B cell (primary cell): ENCODE measurements around the gene NDST4. TPM values are rescaled to one million over a fixed set of nuclear protein-coding genes. Genes with fewer than 3 reads are reported as not detected.
"Not testable (repeated sequence)": the region's sequence is repeated elsewhere in the genome, so short reads cannot be mapped to it uniquely, and the experiment has no call there.

ENCODE experiments used
- ATAC-seq: fragments of 200-7000 bp; cut with Tn5 transposase; one replicate; pipeline ENCODE4 v1.10.0; 2021; ENCODE audit warnings: low read depth, mild to moderate bottlenecking, moderate number of reproducible peaks, moderate library complexity
- CTCF ChIA-PET: fragments of 350-600 bp; sonication (Branson Sonifier 250); formaldehyde crosslinking; loops from one replicate; lab custom pipeline; 2021; ENCODE audit warnings: antibody characterized with exemption, inconsistent platforms; lab: Charles Lee
- POLR2A ChIA-PET: fragments of 350-600 bp; sonication (Branson Sonifier 250); formaldehyde crosslinking; loops from one replicate; lab custom pipeline; 2021; ENCODE audit warnings: antibody characterized with exemption; lab: Charles Lee
- DNase-seq: peaks from one replicate; pipeline ENCODE4 v3.0.0; 2013
- H2AFZ ChIP-seq: 2 replicates; pipeline ENCODE4 v1.6.1; 2012; ENCODE audit warnings: mild to moderate bottlenecking, low read depth, low read length; ENCODE audit not compliant: insufficient read depth, poor library complexity, severe bottlenecking
- H3K27ac ChIP-seq, 2 donors: 1 replicate in 1 of 2; 2 replicates in 1 of 2; pipeline ENCODE4 v1.5.1; 2012 to 2013; ENCODE audit warnings: low read length in 2 of 2, mild to moderate bottlenecking in 2 of 2, moderate library complexity in 1 of 2
- H3K27me3 ChIP-seq, 4 experiments: fragments of 200-600 bp in 1 of 4; sonication (generic) in 1 of 4; replicated peaks in 1 of 4; 1 replicate in 2 of 4; 2 replicates in 2 of 4; pipeline versions ENCODE4 v1.6.1 to v1.7.0; 2013 to 2016; ENCODE audit warnings: low read length in 3 of 4, mild to moderate bottlenecking in 2 of 4, mixed read lengths in 1 of 4, moderate library complexity in 1 of 4; ENCODE audit not compliant: insufficient read depth in 4 of 4, control insufficient read depth in 3 of 4; ENCODE audit errors: control extremely low read depth in 1 of 4
- H3K36me3 ChIP-seq, 2 experiments: replicated peaks in 1 of 2; 1 replicate in 1 of 2; 2 replicates in 1 of 2; pipeline versions ENCODE4 v1.6.1 to v1.7.1; 2013; ENCODE audit warnings: low read length in 1 of 2; ENCODE audit not compliant: insufficient read depth in 2 of 2, control insufficient read depth in 1 of 2; ENCODE audit errors: control extremely low read depth in 1 of 2, extremely low read depth in 1 of 2
- H3K4me1 ChIP-seq, 2 donors: fragments of 200-600 bp in 1 of 2; sonication (generic) in 1 of 2; 1 replicate in 1 of 2; 2 replicates in 1 of 2; pipeline versions ENCODE4 v1.5.1 to v1.6.1; 2013 to 2017; ENCODE audit warnings: low read length in 2 of 2; ENCODE audit not compliant: control insufficient read depth in 2 of 2, insufficient read depth in 2 of 2
- H3K4me2 ChIP-seq: replicated peaks from 2 replicates; pipeline ENCODE3; 2012; ENCODE audit warnings: mild to moderate bottlenecking, low read depth, low read length; ENCODE audit not compliant: poor library complexity, severe bottlenecking
- H3K4me3 ChIP-seq, 5 experiments: fragments of 200-600 bp in 1 of 5; sonication (generic) in 1 of 5; 1 replicate in 3 of 5; 2 replicates in 2 of 5; pipeline versions ENCODE4 v1.5.1 to v1.7.0; 2011 to 2016; ENCODE audit warnings: low read length in 4 of 5, mild to moderate bottlenecking in 4 of 5, low read depth in 2 of 5, control low read depth in 1 of 5, moderate library complexity in 1 of 5; ENCODE audit not compliant: insufficient read depth in 1 of 5; ENCODE audit errors: control extremely low read depth in 1 of 5, extremely low read depth in 1 of 5
- H3K79me2 ChIP-seq: fragments of 200-600 bp; sonication (generic); one replicate; pipeline ENCODE4 v1.6.0; 2016; ENCODE audit warnings: low read length; ENCODE audit not compliant: control insufficient read depth, insufficient read depth
- H3K9ac ChIP-seq: fragments of 200-600 bp; sonication (generic); 2 replicates; pipeline ENCODE4 v1.6.1; 2017; ENCODE audit warnings: mild to moderate bottlenecking, low read length, moderate library complexity
- H3K9me3 ChIP-seq, 3 donors: one replicate each; pipeline versions ENCODE4 v1.6.1 to v1.7.1; 2013; ENCODE audit warnings: low read length in 2 of 3; ENCODE audit not compliant: control insufficient read depth in 2 of 3, insufficient read depth in 1 of 3; ENCODE audit errors: control extremely low read depth in 1 of 3
- H4K20me1 ChIP-seq: 2 replicates; pipeline ENCODE4 v1.6.0; 2012; ENCODE audit warnings: mild to moderate bottlenecking, low read length; ENCODE audit not compliant: insufficient read depth, control insufficient read depth, poor library complexity, severe bottlenecking
- H3K27ac Mint-ChIP-seq: one replicate; pipeline ENCODE4 v1.8.0; 2021; ENCODE audit warnings: mixed read lengths
- H3K27me3 Mint-ChIP-seq: one replicate; pipeline ENCODE4 v1.8.0; 2021; ENCODE audit warnings: mixed read lengths
- H3K4me1 Mint-ChIP-seq: one replicate; pipeline ENCODE4 v1.8.0; 2021; ENCODE audit warnings: mixed read lengths
- H3K4me3 Mint-ChIP-seq: one replicate; pipeline ENCODE4 v1.8.0; 2021; ENCODE audit warnings: mixed read lengths
- H3K9me3 Mint-ChIP-seq: one replicate; pipeline ENCODE4 v1.8.0; 2022; ENCODE audit warnings: mixed read lengths; ENCODE audit not compliant: insufficient read depth
- EZH2 ChIP-seq: IDR thresholded peaks from 2 replicates; pipeline ENCODE4 v1.6.1; 2012; ENCODE audit warnings: borderline replicate concordance, low read depth, mild to moderate bottlenecking, moderate library complexity, low read length; ENCODE audit not compliant: insufficient read depth, poor library complexity, severe bottlenecking
- WGBS: methylation state at CpG from one replicate; pipeline ENCODE4 v1.1.5; 2013; ENCODE audit warnings: missing lambda C conversion rate; ENCODE audit not compliant: insufficient coverage; 5-methylcytosine and 5-hydroxymethylcytosine counted together
- intact Hi-C: fragments of 100-400 bp; cut with micrococcal nuclease; formaldehyde crosslinking; loops from one replicate; pipeline ENCODE4 v1.10.0; 2022
- polyA plus RNA-seq: library from polyadenylated mRNA; depleted of rRNA; stranded (reverse); fragments of >200 nt; gene quantifications from 2 replicates; pipeline ENCODE4 v1.2.3, GENCODE V29; 2012
- total RNA-seq, 2 donors: library from RNA; stranded (reverse); fragments of 120-200 nt in 1 of 2; gene quantifications; 1 replicate in 1 of 2; 2 replicates in 1 of 2; pipeline versions ENCODE4 v1.2.3 to v1.2.4, GENCODE V29; 2013 to 2022
- TF ChIP-seq, protein P1 (sequence below): fragments of 200-600 bp; IDR thresholded peaks from one replicate; pipeline ENCODE4 v1.8.0; 2022; ENCODE audit warnings: antibody characterized with exemption, mild to moderate bottlenecking

The NDST4 gene
- total and polyA plus RNA-seq, 2 donors (not counting 1 experiment from before 2014, with no cell fraction given) = not detected

DNA sequence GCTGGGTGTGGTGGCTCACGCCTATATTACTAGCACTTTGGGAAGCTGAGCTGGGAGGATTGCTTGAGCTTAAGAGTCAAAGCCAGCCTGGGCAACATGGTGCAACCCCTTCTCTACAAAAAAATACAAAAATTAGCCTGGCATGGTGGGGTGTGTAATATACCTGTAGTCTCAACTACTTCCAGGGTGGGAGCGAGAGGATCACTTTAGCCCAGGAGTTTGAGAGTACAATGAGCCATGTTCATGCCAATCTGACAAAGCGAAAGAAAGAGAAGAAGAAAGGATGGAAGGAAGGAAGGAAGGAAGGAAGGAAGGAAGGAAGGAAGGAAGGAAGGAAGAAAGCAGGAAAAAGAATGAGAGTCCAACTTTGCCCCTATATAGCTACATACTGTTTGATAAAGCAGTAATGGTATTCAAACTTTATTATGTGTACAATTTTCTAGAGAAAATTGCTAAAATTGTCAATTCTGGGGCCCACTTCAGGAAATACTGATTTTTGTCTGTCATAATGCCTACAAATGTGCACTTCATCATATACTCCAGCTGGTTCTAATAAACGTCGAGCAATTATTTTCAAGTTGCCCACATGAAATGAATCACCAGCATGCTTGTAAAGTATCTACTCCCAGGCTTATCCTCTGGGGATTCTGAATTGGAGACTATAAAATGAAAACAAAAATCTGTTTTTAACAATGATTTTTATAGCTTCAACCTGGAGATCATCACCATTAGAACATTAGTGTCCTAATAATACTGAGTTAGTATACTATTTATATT is 132.3 kb downstream of the NDST4 start:
- no peaks in the 10 kb centered on the region for H3K79me2 ChIP-seq

DNA sequence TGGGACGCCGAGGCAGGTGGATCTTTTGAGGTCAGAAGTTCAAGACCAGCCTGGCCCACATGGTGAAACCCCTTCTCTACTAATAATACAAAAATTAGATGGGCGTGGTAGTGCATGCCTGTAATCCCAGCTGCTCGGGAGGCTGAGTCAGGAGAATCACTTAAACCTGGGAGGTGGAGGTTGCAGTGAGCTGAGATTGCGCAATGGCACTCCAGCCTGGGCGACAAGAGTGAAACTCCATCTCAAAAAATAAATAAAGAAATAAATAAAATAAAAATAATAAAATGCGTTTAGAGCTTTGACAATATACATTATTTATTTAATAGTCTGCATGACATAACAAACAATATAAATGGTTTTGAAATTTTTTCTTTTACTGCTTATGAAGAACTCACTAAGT is 133.0 kb downstream of the NDST4 start:
- WGBS = no CpG with 5 or more reads among the region's 7 CpGs
- DNase-seq, intact Hi-C loops, H3K4me2 ChIP-seq, H3K9me3 Mint-ChIP-seq, H2AFZ ChIP-seq, H3K4me3 ChIP-seq, H3K36me3 ChIP-seq, H3K27ac Mint-ChIP-seq, H3K4me1 ChIP-seq, H3K27me3 ChIP-seq, H4K20me1 ChIP-seq, H3K27me3 Mint-ChIP-seq, H3K4me3 Mint-ChIP-seq, POLR2A ChIA-PET, ATAC-seq, H3K27ac ChIP-seq, H3K79me2 ChIP-seq, H3K9me3 ChIP-seq, H3K9ac ChIP-seq, CTCF ChIA-PET, H3K4me1 Mint-ChIP-seq: not testable (repeated sequence)

More for the DNA sequence above, 132.3 kb downstream of the NDST4 start:
- no peak overlapping the region for H3K27ac ChIP-seq
- H3K4me3 ChIP-seq = no peak overlapping the region
- H3K36me3 ChIP-seq = no peaks in the 10 kb centered on the region
- Mint-ChIP-seq H3K4me1 (no peaks in the 10 kb centered on the region), H3K9me3 (peaks cover 2% of the 10 kb centered on the region), H3K27me3 (no peaks in the 10 kb centered on the region), H3K4me3 (no peak overlapping the region), H3K27ac (no peak overlapping the region)
- WGBS = 93% methylated on average over 2 of the region's 5 CpGs
- H3K4me2 ChIP-seq = no peak overlapping the region
- intact Hi-C loops = no loop called here
- no peaks in the 10 kb centered on the region for H3K27me3 ChIP-seq
- no peaks in the 10 kb centered on the region for H3K4me1 ChIP-seq
- H3K9me3 ChIP-seq = peaks cover 0 to 3% (median 0%) of the 10 kb centered on the region in 3 donors
- ChIA-PET CTCF (no interaction called here), POLR2A (no interaction called here)
- no peak overlapping the region for H3K9ac ChIP-seq
- TF ChIP-seq, protein P1, sequence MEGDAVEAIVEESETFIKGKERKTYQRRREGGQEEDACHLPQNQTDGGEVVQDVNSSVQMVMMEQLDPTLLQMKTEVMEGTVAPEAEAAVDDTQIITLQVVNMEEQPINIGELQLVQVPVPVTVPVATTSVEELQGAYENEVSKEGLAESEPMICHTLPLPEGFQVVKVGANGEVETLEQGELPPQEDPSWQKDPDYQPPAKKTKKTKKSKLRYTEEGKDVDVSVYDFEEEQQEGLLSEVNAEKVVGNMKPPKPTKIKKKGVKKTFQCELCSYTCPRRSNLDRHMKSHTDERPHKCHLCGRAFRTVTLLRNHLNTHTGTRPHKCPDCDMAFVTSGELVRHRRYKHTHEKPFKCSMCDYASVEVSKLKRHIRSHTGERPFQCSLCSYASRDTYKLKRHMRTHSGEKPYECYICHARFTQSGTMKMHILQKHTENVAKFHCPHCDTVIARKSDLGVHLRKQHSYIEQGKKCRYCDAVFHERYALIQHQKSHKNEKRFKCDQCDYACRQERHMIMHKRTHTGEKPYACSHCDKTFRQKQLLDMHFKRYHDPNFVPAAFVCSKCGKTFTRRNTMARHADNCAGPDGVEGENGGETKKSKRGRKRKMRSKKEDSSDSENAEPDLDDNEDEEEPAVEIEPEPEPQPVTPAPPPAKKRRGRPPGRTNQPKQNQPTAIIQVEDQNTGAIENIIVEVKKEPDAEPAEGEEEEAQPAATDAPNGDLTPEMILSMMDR = no peak
- no peak for TF ChIP-seq EZH2
- H4K20me1 ChIP-seq = no peaks in the 10 kb centered on the region
- H2AFZ ChIP-seq = no peak overlapping the region
- DNase-seq = no peak
- ATAC-seq = no peak
